DOHH2 (cell line): Measurements from ENCODE around the gene MBLAC1.

Experiments
- H3F3A ChIP-seq: fragments of 200-600 bp; sonication (generic), shearing (Covaris generic); 2 replicates; pipeline ENCODE4 v1.6.0; 2016; ENCODE audit warnings: antibody characterized with exemption, mild to moderate bottlenecking; ENCODE audit not compliant: control insufficient read depth, insufficient read depth
- H3K27ac ChIP-seq: fragments of 200-600 bp; sonication (generic); 2 replicates; pipeline ENCODE4 v1.5.1; 2014; ENCODE audit warnings: low read depth, mild to moderate bottlenecking, low read length, moderate library complexity
- H3K27me3 ChIP-seq: fragments of 200-600 bp; sonication (generic); 2 replicates; pipeline ENCODE4 v1.6.1; 2014; ENCODE audit warnings: mild to moderate bottlenecking, low read length, mixed read lengths; ENCODE audit not compliant: control insufficient read depth
- H3K36me3 ChIP-seq: fragments of 200-600 bp; sonication (generic); 2 replicates; pipeline ENCODE4 v1.6.1; 2014; ENCODE audit warnings: mild to moderate bottlenecking, low read length, moderate library complexity, mixed read lengths; ENCODE audit not compliant: control insufficient read depth
- H3K4me1 ChIP-seq: fragments of 200-600 bp; sonication (generic); 2 replicates; pipeline ENCODE4 v1.6.1; 2014; ENCODE audit warnings: mild to moderate bottlenecking, low read length, mixed read lengths; ENCODE audit not compliant: control insufficient read depth
- H3K4me2 ChIP-seq: fragments of 200-600 bp; sonication (generic); 2 replicates; pipeline ENCODE4 v1.6.0; 2014; ENCODE audit warnings: mild to moderate bottlenecking, low read length, moderate library complexity
- H3K4me3 ChIP-seq: fragments of 200-600 bp; sonication (generic); 2 replicates; pipeline ENCODE4 v1.5.1; 2014; ENCODE audit warnings: mild to moderate bottlenecking, low read length, mixed read lengths
- H3K79me2 ChIP-seq: fragments of 200-600 bp; sonication (generic); 2 replicates; pipeline ENCODE4 v1.6.1; 2014; ENCODE audit warnings: mild to moderate bottlenecking, low read length, mixed read lengths; ENCODE audit not compliant: control insufficient read depth
- H3K9me2 ChIP-seq: fragments of 200-600 bp; sonication (generic); replicated peaks from 2 replicates; pipeline ENCODE4 v1.6.1; 2014; ENCODE audit warnings: mild to moderate bottlenecking, low read length, mixed read lengths; ENCODE audit not compliant: control insufficient read depth
- H3K9me3 ChIP-seq: fragments of 200-600 bp; sonication (generic); 2 replicates; pipeline ENCODE4 v1.6.1; 2014; ENCODE audit warnings: antibody characterized with exemption, low read length, mixed read lengths; ENCODE audit not compliant: control insufficient read depth, insufficient read depth
- H4K20me1 ChIP-seq: fragments of 200-600 bp; sonication (generic); 2 replicates; pipeline ENCODE4 v1.6.0; 2014; ENCODE audit warnings: low read depth, mild to moderate bottlenecking, antibody characterized with exemption, low read length, moderate library complexity; ENCODE audit not compliant: control insufficient read depth, insufficient read depth
- EZH2phosphoT487 ChIP-seq: fragments of 200-600 bp; sonication (generic); IDR thresholded peaks from 2 replicates; pipeline ENCODE4 v1.6.1; 2017; ENCODE audit warnings: borderline replicate concordance, mild to moderate bottlenecking, antibody characterized with exemption, low read length, moderate library complexity, mixed read lengths
- TF ChIP-seq, protein P1 (sequence below): fragments of 200-600 bp; sonication (generic); IDR thresholded peaks from one replicate; pipeline ENCODE4 v1.5.1; 2014; ENCODE audit warnings: antibody characterized with exemption, mild to moderate bottlenecking, low read depth, low read length; ENCODE audit not compliant: poor library complexity, severe bottlenecking

The MBLAC1 gene, protein sequence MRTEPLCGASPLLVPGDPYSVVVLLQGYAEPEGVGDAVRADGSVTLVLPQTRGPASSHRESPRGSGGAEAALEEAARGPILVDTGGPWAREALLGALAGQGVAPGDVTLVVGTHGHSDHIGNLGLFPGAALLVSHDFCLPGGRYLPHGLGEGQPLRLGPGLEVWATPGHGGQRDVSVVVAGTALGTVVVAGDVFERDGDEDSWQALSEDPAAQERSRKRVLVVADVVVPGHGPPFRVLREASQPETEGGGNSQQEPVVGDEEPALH

GRCh38 chr7:100126931-100127865 is at the start of gene MBLAC1:
TSS of gene MBLAC1 (plus strand) at chr7:100126967. CDS start at chr7:100127396, 429 bp downstream.
- peaks cover 41% of the 10 kb centered on the region for H3K79me2 ChIP-seq
- no peaks in the 10 kb centered on the region for H3K9me3 ChIP-seq
- peak within 1 kb of the TSS; percentile 94 for H3K27ac ChIP-seq
- peak within 1 kb of the TSS; percentile 81 for H3K4me3 ChIP-seq
- H3K27me3 ChIP-seq = no peaks in the 10 kb centered on the region
- no peaks in the 10 kb centered on the region for H4K20me1 ChIP-seq
- H3K4me1 ChIP-seq = peaks cover 46% of the 10 kb centered on the region
- peaks cover 32% of the 10 kb centered on the region for H3F3A ChIP-seq
- H3K9me2 ChIP-seq = no peaks in the 10 kb centered on the region
- no peak for TF ChIP-seq EZH2phosphoT487
- TF ChIP-seq, protein P1, sequence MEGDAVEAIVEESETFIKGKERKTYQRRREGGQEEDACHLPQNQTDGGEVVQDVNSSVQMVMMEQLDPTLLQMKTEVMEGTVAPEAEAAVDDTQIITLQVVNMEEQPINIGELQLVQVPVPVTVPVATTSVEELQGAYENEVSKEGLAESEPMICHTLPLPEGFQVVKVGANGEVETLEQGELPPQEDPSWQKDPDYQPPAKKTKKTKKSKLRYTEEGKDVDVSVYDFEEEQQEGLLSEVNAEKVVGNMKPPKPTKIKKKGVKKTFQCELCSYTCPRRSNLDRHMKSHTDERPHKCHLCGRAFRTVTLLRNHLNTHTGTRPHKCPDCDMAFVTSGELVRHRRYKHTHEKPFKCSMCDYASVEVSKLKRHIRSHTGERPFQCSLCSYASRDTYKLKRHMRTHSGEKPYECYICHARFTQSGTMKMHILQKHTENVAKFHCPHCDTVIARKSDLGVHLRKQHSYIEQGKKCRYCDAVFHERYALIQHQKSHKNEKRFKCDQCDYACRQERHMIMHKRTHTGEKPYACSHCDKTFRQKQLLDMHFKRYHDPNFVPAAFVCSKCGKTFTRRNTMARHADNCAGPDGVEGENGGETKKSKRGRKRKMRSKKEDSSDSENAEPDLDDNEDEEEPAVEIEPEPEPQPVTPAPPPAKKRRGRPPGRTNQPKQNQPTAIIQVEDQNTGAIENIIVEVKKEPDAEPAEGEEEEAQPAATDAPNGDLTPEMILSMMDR = peak; percentile 32
- peak within 1 kb of the TSS; percentile 96 for H3K4me2 ChIP-seq
- peaks cover 34% of the 10 kb centered on the region for H3K36me3 ChIP-seq

DNA sequence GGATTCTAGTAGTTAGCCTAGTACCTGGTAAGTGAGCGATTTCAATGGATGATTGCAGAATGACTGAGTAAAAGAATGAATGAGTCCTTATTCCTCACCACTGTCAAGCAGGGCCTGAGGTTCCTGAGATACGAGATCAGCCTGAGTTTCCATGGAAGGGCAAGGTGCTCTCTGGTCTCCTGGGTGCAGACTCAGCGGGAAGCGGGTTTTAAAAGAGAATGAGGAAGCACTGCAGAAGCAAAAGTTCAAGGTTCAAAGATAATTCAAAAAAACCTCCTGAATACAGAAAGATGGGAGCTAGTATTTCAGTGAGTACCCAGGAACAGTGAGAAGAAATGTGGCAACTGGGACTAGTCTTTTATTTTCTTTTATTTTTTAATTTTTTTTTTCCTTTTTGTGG is 49.6 kb upstream of the MBLAC1 start:
- H3K4me2 ChIP-seq = no peak overlapping the region
- H3K27me3 ChIP-seq = no peaks in the 10 kb centered on the region
- H3K36me3 ChIP-seq = peaks cover 63% of the 10 kb centered on the region
- H3K9me2 ChIP-seq = no peaks in the 10 kb centered on the region
- no peak for TF ChIP-seq EZH2phosphoT487
- TF ChIP-seq, protein P1 = no peak
- H3K27ac ChIP-seq = no peak overlapping the region
- H3F3A ChIP-seq = peaks cover 2% of the 10 kb centered on the region; the same call in 1 of the 2 replicates
- H3K79me2 ChIP-seq = peaks cover 39% of the 10 kb centered on the region
- H3K4me3 ChIP-seq = no peak overlapping the region
- peaks cover 8% of the 10 kb centered on the region for H3K9me3 ChIP-seq
- H3K4me1 ChIP-seq = peaks cover 13% of the 10 kb centered on the region
- H4K20me1 ChIP-seq = peaks cover 11% of the 10 kb centered on the region; the same call in 1 of the 2 replicates

DNA sequence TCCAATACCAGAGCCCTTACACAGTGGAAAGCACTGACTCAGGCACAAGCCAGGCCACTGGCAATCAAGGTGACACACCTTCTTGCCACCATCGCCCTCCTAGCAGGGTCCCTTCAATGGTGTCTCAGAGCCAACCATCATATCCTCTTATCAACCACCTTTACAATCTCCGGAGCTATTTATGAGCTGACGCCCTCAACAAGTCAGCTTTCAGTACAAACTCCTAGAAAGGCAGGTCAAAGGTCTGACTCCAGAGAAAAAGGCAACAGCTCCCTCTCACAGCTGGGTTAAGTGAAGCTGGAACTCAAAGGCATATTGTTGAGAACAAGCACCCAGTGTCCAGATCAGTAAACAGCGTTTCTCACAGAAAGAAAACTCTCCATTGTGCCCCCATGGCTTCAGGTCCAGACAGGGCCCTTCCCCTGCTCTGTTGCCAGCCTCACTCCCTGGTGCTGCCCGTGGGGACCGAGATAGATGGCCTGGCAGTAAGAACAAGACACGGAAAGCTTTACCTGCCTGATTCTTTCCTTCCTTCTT is 47.7 kb upstream of the MBLAC1 start:
- no peaks in the 10 kb centered on the region for H3K9me2 ChIP-seq
- H3K4me3 ChIP-seq = no peak overlapping the region
- H4K20me1 ChIP-seq = peaks cover 11% of the 10 kb centered on the region; the same call in 1 of the 2 replicates
- H3K27me3 ChIP-seq = peaks cover 4% of the 10 kb centered on the region; the same call in 1 of the 2 replicates
- H3K27ac ChIP-seq = no peak overlapping the region
- H3F3A ChIP-seq = peaks cover 8% of the 10 kb centered on the region
- peaks cover 39% of the 10 kb centered on the region for H3K79me2 ChIP-seq
- peaks cover 24% of the 10 kb centered on the region for H3K4me1 ChIP-seq
- peaks cover 44% of the 10 kb centered on the region for H3K36me3 ChIP-seq
- no peak for TF ChIP-seq EZH2phosphoT487
- TF ChIP-seq, protein P1 = no peak
- H3K4me2 ChIP-seq = no peak overlapping the region
- H3K9me3 ChIP-seq = no peaks in the 10 kb centered on the region
